ENCODE data around the gene CCSER1. TPM values are rescaled to one million over a fixed set of nuclear protein-coding genes. Genes with fewer than 3 reads are reported as not detected.

The CCSER1 gene
- total and polyA plus RNA-seq, 8 donors: 2.0 to 9.0 (median 4.2) TPM

GRCh38 chr4:90498175-90498574 lies 371.0 kb downstream of the CCSER1 start:
- Histone ChIP-seq H3K9me3 (peaks cover 0 to 5% of the 10 kb centered on the region in 2 donors), H3K4me1 (no peaks in the 10 kb centered on the region), H3K27me3 (no peaks in the 10 kb centered on the region), H3K4me3 (no peak overlapping the region), H3K27ac (no peak overlapping the region), H3K36me3 (no peaks in the 10 kb centered on the region)
- DNase-seq (no peak), ATAC-seq (no peak)
- intact Hi-C loops (cut with DNase I): no loop called here
- no peak for TF ChIP-seq CTCF (IDR thresholded peaks at IDR 0.05)

- DNase-seq: no peak
Observed at GRCh38 chr4:90503677-90504076, 376.5 kb downstream of the CCSER1 start.

GRCh38 chr4:90515191-90515590 lies 388.0 kb downstream of the CCSER1 start:
- H3K36me3 ChIP-seq: no peaks in the 10 kb centered on the region
- ATAC-seq (no peak), DNase-seq (no peak)
- no peak for TF ChIP-seq CTCF (IDR thresholded peaks at IDR 0.05)
- no peaks in the 10 kb centered on the region for H3K9me3 ChIP-seq
- no peaks in the 10 kb centered on the region for H3K27me3 ChIP-seq
- no peak overlapping the region for H3K4me3 ChIP-seq
- H3K4me1 ChIP-seq: no peaks in the 10 kb centered on the region
- H3K27ac ChIP-seq: no peak overlapping the region
- intact Hi-C loops (cut with DNase I): no loop called here

More at GRCh38 chr4:90503677-90504076, 376.5 kb downstream of the CCSER1 start:
- no peaks in the 10 kb centered on the region for H3K27me3 ChIP-seq
- peaks cover 0 to 20% of the 10 kb centered on the region in 2 donors for H3K9me3 ChIP-seq
- no peaks in the 10 kb centered on the region for H3K36me3 ChIP-seq
- no peak for ATAC-seq
- no peak overlapping the region for H3K27ac ChIP-seq
- intact Hi-C loops (cut with DNase I): no loop called here
- no peak overlapping the region for H3K4me3 ChIP-seq
- no peaks in the 10 kb centered on the region for H3K4me1 ChIP-seq
- no peak for TF ChIP-seq CTCF (IDR thresholded peaks at IDR 0.05)

- H3K27me3 ChIP-seq: no peaks in the 10 kb centered on the region
- H3K4me1 ChIP-seq: no peaks in the 10 kb centered on the region
- H3K4me3 ChIP-seq: no peak overlapping the region
- intact Hi-C loops (cut with DNase I): no loop called here
- no peak for TF ChIP-seq CTCF (IDR thresholded peaks at IDR 0.05)
- ATAC-seq: no peak
- no peaks in the 10 kb centered on the region for H3K36me3 ChIP-seq
- H3K27ac ChIP-seq: no peak overlapping the region
- DNase-seq: no peak
- H3K9me3 ChIP-seq: no peaks in the 10 kb centered on the region
Observed at GRCh38 chr4:90528551-90528950, 401.4 kb downstream of the CCSER1 start.

DNA sequence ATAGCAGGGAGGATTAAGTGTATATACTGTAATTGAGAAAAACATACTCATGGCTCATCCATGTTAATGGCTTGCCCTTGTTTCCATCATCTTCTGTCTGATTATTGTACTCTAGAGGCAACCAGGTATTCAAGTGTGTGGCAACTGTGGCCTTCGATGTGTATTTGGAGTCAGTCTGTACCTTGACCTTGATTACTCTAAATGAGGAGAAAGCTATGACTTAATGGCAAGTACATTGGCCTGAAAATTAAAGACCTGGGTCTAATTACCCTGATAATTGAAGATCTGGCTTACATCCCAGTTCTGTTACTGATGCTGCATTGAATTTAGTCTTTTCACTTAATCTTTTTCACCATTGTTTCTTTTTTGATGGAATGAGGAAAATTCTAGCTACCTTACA lies 409.2 kb downstream of the CCSER1 start:
- Histone ChIP-seq H3K9me3 (no peaks in the 10 kb centered on the region), H3K27ac (no peak overlapping the region), H3K36me3 (no peaks in the 10 kb centered on the region), H3K4me1 (no peaks in the 10 kb centered on the region), H3K27me3 (no peaks in the 10 kb centered on the region), H3K4me3 (no peak overlapping the region)
- no peak for ATAC-seq
- no peak for TF ChIP-seq CTCF (IDR thresholded peaks at IDR 0.05)
- no peak for DNase-seq
- intact Hi-C loops (cut with DNase I): no loop called here
